Caco-2 (cell line): ENCODE data around the gene DCDC1. TPM values are rescaled to one million over a fixed set of nuclear protein-coding genes. Genes with fewer than 3 reads are reported as not detected.

Experiments
- BruUV-seq: library from RNA; stranded (reverse); fragments of 400-500 nt; replicated peaks from 2 replicates; lab custom pipeline; 2021; lab: Mats Ljungman, UMichigan
- CTCF ChIA-PET: fragments of 300-600 bp; sonication (Branson Sonifier 250); formaldehyde crosslinking; loops from one replicate; lab custom pipeline; 2022; ENCODE audit warnings: antibody characterized with exemption; lab: Charles Lee
- POLR2A ChIA-PET: fragments of 300-600 bp; sonication (Branson Sonifier 250); formaldehyde crosslinking; loops from one replicate; lab custom pipeline; 2022; ENCODE audit warnings: antibody characterized with exemption; lab: Charles Lee
- DNase-seq, 2 experiments: peaks; one replicate each; pipeline versions ENCODE4 v3.0.0 to v3.0.0-alpha.2; 2020 to 2022
- H3K27me3 ChIP-seq: replicated peaks from 2 replicates; pipeline ENCODE4 v1.6.0; 2011; ENCODE audit warnings: low read length; ENCODE audit not compliant: control insufficient read depth, insufficient read depth
- H3K36me3 ChIP-seq: 2 replicates; pipeline ENCODE4 v1.5.1; 2011; ENCODE audit warnings: low read length; ENCODE audit not compliant: control insufficient read depth, insufficient read depth
- H3K4me1 ChIP-seq: fragments of 250-450 bp; sonication (Bioruptor Pico); 2 replicates; pipeline ENCODE4 v1.5.1; 2020; ENCODE audit warnings: mild to moderate bottlenecking
- H3K4me3 ChIP-seq: 2 replicates; pipeline ENCODE4 v1.5.1; 2011; ENCODE audit warnings: low read depth, mild to moderate bottlenecking, control low read depth, low read length
- H3K9me3 ChIP-seq: fragments of 250-450 bp; sonication (Bioruptor Pico); 2 replicates; pipeline ENCODE4 v1.5.1; 2020; ENCODE audit warnings: mild to moderate bottlenecking, moderate library complexity
- H3K27ac Mint-ChIP-seq: one replicate; pipeline ENCODE4 v1.8.0; 2022; ENCODE audit warnings: mixed read lengths; ENCODE audit not compliant: unreplicated experiment
- H3K27me3 Mint-ChIP-seq: one replicate; pipeline ENCODE4 v1.8.0; 2022; ENCODE audit warnings: mixed read lengths; ENCODE audit not compliant: insufficient read depth, unreplicated experiment
- H3K36me3 Mint-ChIP-seq: one replicate; pipeline ENCODE4 v1.8.0; 2022; ENCODE audit warnings: mild to moderate bottlenecking, mixed read lengths; ENCODE audit not compliant: insufficient read depth, unreplicated experiment
- H3K4me1 Mint-ChIP-seq: one replicate; pipeline ENCODE4 v1.8.0; 2022; ENCODE audit warnings: low read depth, mixed read lengths; ENCODE audit not compliant: unreplicated experiment
- H3K4me3 Mint-ChIP-seq: one replicate; pipeline ENCODE4 v1.8.0; 2022; ENCODE audit warnings: mild to moderate bottlenecking, moderate library complexity, mixed read lengths; ENCODE audit not compliant: unreplicated experiment
- H3K9me3 Mint-ChIP-seq: one replicate; pipeline ENCODE4 v1.8.0; 2022; ENCODE audit warnings: mixed read lengths; ENCODE audit not compliant: unreplicated experiment
- intact Hi-C: fragments of 100-400 bp; cut with micrococcal nuclease; formaldehyde crosslinking; loops from one replicate; pipeline ENCODE4 v1.10.0; 2022; ENCODE audit not compliant: unreplicated experiment
- total RNA-seq: library from RNA; stranded (reverse); gene quantifications from 2 replicates; pipeline ENCODE4 v1.2.3, GENCODE V29; 2022
- TF ChIP-seq, protein P1 (sequence below), 2 experiments: fragments of 200-600 bp in 1 of 2; IDR thresholded peaks; 1 replicate in 1 of 2; 2 replicates in 1 of 2; pipeline versions ENCODE4 v1.5.1 to v1.8.0; 2011 to 2022; ENCODE audit warnings: antibody characterized with exemption in 1 of 2, control low read depth in 1 of 2, inconsistent platforms in 1 of 2, low read depth in 1 of 2, low read length in 1 of 2, mild to moderate bottlenecking in 1 of 2, moderate library complexity in 1 of 2; ENCODE audit not compliant: insufficient read depth in 1 of 2, severe bottlenecking in 1 of 2, unreplicated experiment in 1 of 2

Gene DCDC1
- total RNA-seq, 1 experiment from 2014 or later: not detected

DNA sequence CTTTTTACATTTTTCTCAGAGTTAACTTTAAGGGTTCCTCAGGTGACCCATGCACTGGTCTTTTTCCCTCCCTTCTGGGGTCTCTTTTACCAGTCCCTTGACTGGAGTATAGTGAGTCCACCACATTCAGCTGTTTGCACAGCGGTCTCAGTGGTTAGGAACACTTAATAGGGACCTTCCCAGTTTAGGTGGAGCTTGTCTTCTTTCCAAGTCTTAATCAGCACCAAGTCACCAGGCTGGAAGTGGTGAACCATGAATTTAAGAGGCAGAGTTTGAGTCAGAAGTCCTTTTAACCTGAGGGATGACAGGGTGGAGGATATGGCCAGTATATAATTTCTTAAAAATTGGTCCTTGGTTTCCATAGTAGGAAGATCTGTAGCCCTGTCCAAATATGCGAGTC is 433.7 kb downstream of the DCDC1 start:
- no peaks in the 10 kb centered on the region for H3K36me3 ChIP-seq
- Mint-ChIP-seq H3K4me3 (no peak overlapping the region), H3K4me1 (no peaks in the 10 kb centered on the region), H3K27ac (no peak overlapping the region), H3K36me3 (no peaks in the 10 kb centered on the region), H3K27me3 (no peaks in the 10 kb centered on the region), H3K9me3 (peaks cover 1% of the 10 kb centered on the region)
- H3K4me3 ChIP-seq: no peak overlapping the region
- no peak for DNase-seq
- POLR2A ChIA-PET: no interaction called here
- H3K27me3 ChIP-seq: no peaks in the 10 kb centered on the region
- TF ChIP-seq, protein P1, sequence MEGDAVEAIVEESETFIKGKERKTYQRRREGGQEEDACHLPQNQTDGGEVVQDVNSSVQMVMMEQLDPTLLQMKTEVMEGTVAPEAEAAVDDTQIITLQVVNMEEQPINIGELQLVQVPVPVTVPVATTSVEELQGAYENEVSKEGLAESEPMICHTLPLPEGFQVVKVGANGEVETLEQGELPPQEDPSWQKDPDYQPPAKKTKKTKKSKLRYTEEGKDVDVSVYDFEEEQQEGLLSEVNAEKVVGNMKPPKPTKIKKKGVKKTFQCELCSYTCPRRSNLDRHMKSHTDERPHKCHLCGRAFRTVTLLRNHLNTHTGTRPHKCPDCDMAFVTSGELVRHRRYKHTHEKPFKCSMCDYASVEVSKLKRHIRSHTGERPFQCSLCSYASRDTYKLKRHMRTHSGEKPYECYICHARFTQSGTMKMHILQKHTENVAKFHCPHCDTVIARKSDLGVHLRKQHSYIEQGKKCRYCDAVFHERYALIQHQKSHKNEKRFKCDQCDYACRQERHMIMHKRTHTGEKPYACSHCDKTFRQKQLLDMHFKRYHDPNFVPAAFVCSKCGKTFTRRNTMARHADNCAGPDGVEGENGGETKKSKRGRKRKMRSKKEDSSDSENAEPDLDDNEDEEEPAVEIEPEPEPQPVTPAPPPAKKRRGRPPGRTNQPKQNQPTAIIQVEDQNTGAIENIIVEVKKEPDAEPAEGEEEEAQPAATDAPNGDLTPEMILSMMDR (IDR thresholded peaks at IDR 0.05; ENCODE audit: insufficient read depth in 1 of 2, low read depth in 1 of 2, low read length in 1 of 2, severe bottlenecking in 1 of 2, unreplicated experiment in 1 of 2): no peak
- peaks cover 8% of the 10 kb centered on the region; the same call in 1 of the 2 replicates for H3K9me3 ChIP-seq
- intact Hi-C loops: no loop called here
- CTCF ChIA-PET: no interaction called here
- no TSS peak for BruUV-seq
- no peaks in the 10 kb centered on the region for H3K4me1 ChIP-seq

DNA sequence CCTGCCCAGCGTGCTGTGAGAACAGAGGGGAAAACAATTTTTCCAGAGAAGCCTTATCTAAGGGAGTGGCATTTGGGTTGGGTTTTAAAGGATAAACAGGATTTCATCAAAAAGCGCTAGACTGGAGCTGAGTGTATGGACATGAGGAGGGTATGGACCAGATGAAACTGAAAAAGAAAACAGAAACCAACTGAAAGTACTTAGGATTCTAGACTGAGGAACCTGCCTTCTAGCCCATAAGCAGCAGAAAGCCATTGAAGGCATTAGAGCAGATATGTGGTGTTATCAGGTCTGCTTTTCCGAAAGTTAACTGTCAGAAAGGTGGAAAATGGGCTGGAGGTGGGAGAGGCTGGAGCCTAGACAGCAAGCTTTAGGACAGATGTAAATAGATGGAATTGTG is 443.4 kb downstream of the DCDC1 start:
- no TSS peak for BruUV-seq
- ChIA-PET POLR2A (no interaction called here), CTCF (no interaction called here)
- no peaks in the 10 kb centered on the region for H3K36me3 Mint-ChIP-seq
- no peak overlapping the region for H3K4me3 Mint-ChIP-seq
- intact Hi-C loops: no loop called here
- DNase-seq: no peak
- TF ChIP-seq, protein P1 (IDR thresholded peaks at IDR 0.05; ENCODE audit: insufficient read depth in 1 of 2, low read depth in 1 of 2, low read length in 1 of 2, severe bottlenecking in 1 of 2, unreplicated experiment in 1 of 2): no peak
- peaks cover 5% of the 10 kb centered on the region for H3K27me3 Mint-ChIP-seq
- Histone ChIP-seq H3K36me3 (no peaks in the 10 kb centered on the region), H3K27me3 (no peaks in the 10 kb centered on the region; the same call in 1 of the 2 replicates), H3K4me3 (no peak overlapping the region), H3K9me3 (no peaks in the 10 kb centered on the region), H3K4me1 (no peaks in the 10 kb centered on the region)
- no peak overlapping the region for H3K27ac Mint-ChIP-seq
- H3K4me1 Mint-ChIP-seq: no peaks in the 10 kb centered on the region
- no peaks in the 10 kb centered on the region for H3K9me3 Mint-ChIP-seq

DNA sequence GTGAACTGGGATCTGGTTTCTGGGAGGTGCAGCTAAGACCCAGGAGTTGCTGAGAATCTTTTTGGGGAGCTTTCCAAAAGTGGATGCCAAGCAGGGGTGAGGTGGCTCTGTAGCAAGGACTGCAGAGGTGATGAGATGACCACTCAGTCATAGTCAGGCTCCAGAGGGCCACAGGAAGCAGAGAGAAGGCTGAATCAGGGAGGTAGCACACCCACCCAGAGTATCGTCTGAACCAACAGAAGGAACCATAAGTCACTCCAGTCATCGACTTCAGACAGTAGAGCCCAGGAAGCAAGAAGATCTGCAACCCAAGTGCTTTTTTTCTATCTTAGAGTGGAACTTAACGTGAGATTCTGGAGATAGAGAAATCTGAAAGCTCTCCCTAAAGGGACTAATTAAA is 447.7 kb downstream of the DCDC1 start:
- no peaks in the 10 kb centered on the region for H3K36me3 ChIP-seq
- Mint-ChIP-seq H3K27me3 (peaks cover 12% of the 10 kb centered on the region), H3K36me3 (no peaks in the 10 kb centered on the region), H3K27ac (no peak overlapping the region), H3K4me3 (no peak overlapping the region), H3K4me1 (no peaks in the 10 kb centered on the region), H3K9me3 (no peaks in the 10 kb centered on the region)
- ChIA-PET POLR2A (no interaction called here), CTCF (no interaction called here)
- H3K4me3 ChIP-seq: no peak overlapping the region
- DNase-seq: no peak
- no peaks in the 10 kb centered on the region for H3K9me3 ChIP-seq
- intact Hi-C loops: no loop called here
- H3K4me1 ChIP-seq: no peaks in the 10 kb centered on the region
- no TSS peak for BruUV-seq
- TF ChIP-seq, protein P1 (IDR thresholded peaks at IDR 0.05; ENCODE audit: insufficient read depth in 1 of 2, low read depth in 1 of 2, low read length in 1 of 2, severe bottlenecking in 1 of 2, unreplicated experiment in 1 of 2): no peak
- H3K27me3 ChIP-seq: no peaks in the 10 kb centered on the region; the same call in 1 of the 2 replicates
